ENCODE measurements around the gene MTMR1. TPM values are rescaled to one million over a fixed set of nuclear protein-coding genes. Genes with fewer than 3 reads are reported as not detected.

Gene MTMR1
- total RNA-seq, 2 donors from 2014 or later, result 10.2 to 21.0 TPM

- no peaks in the 10 kb centered on the region for H3K9me3 ChIP-seq
- no peaks in the 10 kb centered on the region for H3K27me3 ChIP-seq
- peak overlapping the region in 1 of 2 donors; percentile 25 for H3K27ac ChIP-seq
- no peak overlapping the region for H3K4me3 ChIP-seq
- TF ChIP-seq, protein P1, sequence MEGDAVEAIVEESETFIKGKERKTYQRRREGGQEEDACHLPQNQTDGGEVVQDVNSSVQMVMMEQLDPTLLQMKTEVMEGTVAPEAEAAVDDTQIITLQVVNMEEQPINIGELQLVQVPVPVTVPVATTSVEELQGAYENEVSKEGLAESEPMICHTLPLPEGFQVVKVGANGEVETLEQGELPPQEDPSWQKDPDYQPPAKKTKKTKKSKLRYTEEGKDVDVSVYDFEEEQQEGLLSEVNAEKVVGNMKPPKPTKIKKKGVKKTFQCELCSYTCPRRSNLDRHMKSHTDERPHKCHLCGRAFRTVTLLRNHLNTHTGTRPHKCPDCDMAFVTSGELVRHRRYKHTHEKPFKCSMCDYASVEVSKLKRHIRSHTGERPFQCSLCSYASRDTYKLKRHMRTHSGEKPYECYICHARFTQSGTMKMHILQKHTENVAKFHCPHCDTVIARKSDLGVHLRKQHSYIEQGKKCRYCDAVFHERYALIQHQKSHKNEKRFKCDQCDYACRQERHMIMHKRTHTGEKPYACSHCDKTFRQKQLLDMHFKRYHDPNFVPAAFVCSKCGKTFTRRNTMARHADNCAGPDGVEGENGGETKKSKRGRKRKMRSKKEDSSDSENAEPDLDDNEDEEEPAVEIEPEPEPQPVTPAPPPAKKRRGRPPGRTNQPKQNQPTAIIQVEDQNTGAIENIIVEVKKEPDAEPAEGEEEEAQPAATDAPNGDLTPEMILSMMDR (IDR thresholded peaks at IDR 0.05), result no peak
- no peak for DNase-seq (ENCODE audit: low spot score)
- no peaks in the 10 kb centered on the region for H3K4me1 ChIP-seq
- H3K36me3 ChIP-seq, result no peaks in the 10 kb centered on the region
These were observed 43.9 kb upstream of the MTMR1 start for GRCh38 chrX:150649096-150649870.

GRCh38 chrX:150651906-150652305 is 41.3 kb upstream of the MTMR1 start:
- DNase-seq (ENCODE audit: low spot score), result no peak
- H3K36me3 ChIP-seq, result no peaks in the 10 kb centered on the region
- TF ChIP-seq, protein P1 (IDR thresholded peaks at IDR 0.05), result no peak
- H3K27me3 ChIP-seq, result no peaks in the 10 kb centered on the region
- no peaks in the 10 kb centered on the region for H3K9me3 ChIP-seq
- H3K4me3 ChIP-seq, result no peak overlapping the region
- no peaks in the 10 kb centered on the region for H3K4me1 ChIP-seq
- no peak overlapping the region for H3K27ac ChIP-seq

DNA sequence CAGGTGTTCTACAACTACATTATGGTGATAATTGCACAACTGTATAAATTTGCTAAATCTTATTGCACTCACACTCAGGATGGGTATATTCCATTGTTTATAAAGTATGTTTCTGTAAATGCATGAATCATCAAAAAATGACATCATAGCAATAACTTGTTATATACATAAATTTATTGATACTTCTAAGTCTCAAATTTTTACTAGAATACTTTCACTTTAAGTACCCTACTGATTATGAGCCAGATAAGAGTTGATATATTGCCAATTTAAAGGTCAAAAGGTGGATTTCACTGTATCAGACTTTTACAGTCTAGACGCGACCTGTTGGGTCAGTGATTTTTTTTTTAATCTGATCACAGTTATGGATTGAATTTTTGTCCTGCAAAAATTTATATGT is 37.4 kb upstream of the MTMR1 start:
- peaks cover 8% of the 10 kb centered on the region for H3K36me3 ChIP-seq
- no peaks in the 10 kb centered on the region for H3K27me3 ChIP-seq

GRCh38 chrX:150663073-150663472 is 30.1 kb upstream of the MTMR1 start:
- H3K9me3 ChIP-seq, result no peaks in the 10 kb centered on the region
- TF ChIP-seq, protein P1 (IDR thresholded peaks at IDR 0.05), result no peak
- no peak overlapping the region for H3K4me3 ChIP-seq
- H3K4me1 ChIP-seq, result no peaks in the 10 kb centered on the region
- no peaks in the 10 kb centered on the region for H3K27me3 ChIP-seq
- no peak for DNase-seq (ENCODE audit: low spot score)
- no peak overlapping the region for H3K27ac ChIP-seq
- peaks cover 12% of the 10 kb centered on the region for H3K36me3 ChIP-seq

More for the DNA sequence above, 37.4 kb upstream of the MTMR1 start:
- H3K27ac ChIP-seq, result no peak overlapping the region
- no peak overlapping the region for H3K4me3 ChIP-seq
- TF ChIP-seq, protein P1 (IDR thresholded peaks at IDR 0.05), result no peak
- no peak for DNase-seq (ENCODE audit: low spot score)
- H3K9me3 ChIP-seq, result no peaks in the 10 kb centered on the region
- H3K4me1 ChIP-seq, result no peaks in the 10 kb centered on the region

DNA sequence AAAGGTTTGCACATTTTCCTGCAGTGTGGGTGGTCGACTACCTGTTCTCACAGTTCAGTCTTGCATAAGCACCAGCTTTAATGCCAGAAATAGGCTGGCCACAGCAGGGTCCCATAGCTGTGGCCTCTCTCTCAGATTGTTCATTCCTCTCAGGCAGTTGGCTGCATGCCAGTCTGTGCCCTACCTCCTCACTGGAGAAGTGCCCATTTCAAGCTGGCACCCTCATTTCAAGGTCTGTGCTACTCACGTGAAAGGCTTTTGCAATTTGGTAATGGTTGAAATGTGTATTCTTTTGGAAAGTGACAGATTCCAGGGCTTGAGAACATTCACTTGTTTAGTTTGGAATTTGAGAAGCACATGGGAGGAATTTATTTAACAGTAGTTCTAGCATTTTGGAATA is 28.9 kb upstream of the MTMR1 start:
- H3K4me3 ChIP-seq, result no peak overlapping the region
- H3K4me1 ChIP-seq, result no peaks in the 10 kb centered on the region
- H3K36me3 ChIP-seq, result peaks cover 12% of the 10 kb centered on the region
- TF ChIP-seq, protein P1 (IDR thresholded peaks at IDR 0.05), result no peak
- no peak for DNase-seq (ENCODE audit: low spot score)
- H3K27ac ChIP-seq, result no peak overlapping the region
- H3K27me3 ChIP-seq, result no peaks in the 10 kb centered on the region
- no peaks in the 10 kb centered on the region for H3K9me3 ChIP-seq

GRCh38 chrX:150676221-150676620 is 17.0 kb upstream of the MTMR1 start:
- Histone ChIP-seq H3K27ac (no peak overlapping the region), H3K4me1 (no peaks in the 10 kb centered on the region), H3K27me3 (no peaks in the 10 kb centered on the region), H3K36me3 (peaks cover 7% of the 10 kb centered on the region), H3K9me3 (peaks cover 0 to 8% of the 10 kb centered on the region in 2 donors), H3K4me3 (no peak overlapping the region)
- DNase-seq (ENCODE audit: low spot score), result no peak
- TF ChIP-seq, protein P1 (IDR thresholded peaks at IDR 0.05), result no peak
